ENCODE results near the gene MAG.

GRCh38 chr19:35330475-35330874 is 38.5 kb downstream of the MAG start:
- TF ChIP-seq, protein P1, sequence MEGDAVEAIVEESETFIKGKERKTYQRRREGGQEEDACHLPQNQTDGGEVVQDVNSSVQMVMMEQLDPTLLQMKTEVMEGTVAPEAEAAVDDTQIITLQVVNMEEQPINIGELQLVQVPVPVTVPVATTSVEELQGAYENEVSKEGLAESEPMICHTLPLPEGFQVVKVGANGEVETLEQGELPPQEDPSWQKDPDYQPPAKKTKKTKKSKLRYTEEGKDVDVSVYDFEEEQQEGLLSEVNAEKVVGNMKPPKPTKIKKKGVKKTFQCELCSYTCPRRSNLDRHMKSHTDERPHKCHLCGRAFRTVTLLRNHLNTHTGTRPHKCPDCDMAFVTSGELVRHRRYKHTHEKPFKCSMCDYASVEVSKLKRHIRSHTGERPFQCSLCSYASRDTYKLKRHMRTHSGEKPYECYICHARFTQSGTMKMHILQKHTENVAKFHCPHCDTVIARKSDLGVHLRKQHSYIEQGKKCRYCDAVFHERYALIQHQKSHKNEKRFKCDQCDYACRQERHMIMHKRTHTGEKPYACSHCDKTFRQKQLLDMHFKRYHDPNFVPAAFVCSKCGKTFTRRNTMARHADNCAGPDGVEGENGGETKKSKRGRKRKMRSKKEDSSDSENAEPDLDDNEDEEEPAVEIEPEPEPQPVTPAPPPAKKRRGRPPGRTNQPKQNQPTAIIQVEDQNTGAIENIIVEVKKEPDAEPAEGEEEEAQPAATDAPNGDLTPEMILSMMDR (IDR thresholded peaks at IDR 0.05) = no peak
- no peak for TF ChIP-seq POLR2A (IDR thresholded peaks at IDR 0.05)

All from uterus (tissue), 2 donors.